Endothelial cell of umbilical vein (primary cell): Measurements from ENCODE around the gene SNPH. TPM values are rescaled to one million over a fixed set of nuclear protein-coding genes. Genes with fewer than 3 reads are reported as not detected.

Experiments used
- BruUV-seq: library from RNA; stranded (reverse); fragments of 400-500 nt; replicated peaks from 2 replicates; lab custom pipeline; 2021; lab: Mats Ljungman, UMichigan
- CTCF ChIA-PET: fragments of 300-600, 350-600 bp; sonication (Branson Sonifier 250); formaldehyde crosslinking; loops from one replicate; lab custom pipeline; 2021; ENCODE audit warnings: antibody characterized with exemption, inconsistent platforms; lab: Charles Lee
- POLR2A ChIA-PET: fragments of 300-600, 350-600 bp; sonication (Branson Sonifier 250); formaldehyde crosslinking; loops from one replicate; lab custom pipeline; 2021; ENCODE audit warnings: antibody characterized with exemption, inconsistent platforms; lab: Charles Lee
- DNase-seq: peaks from one replicate; pipeline ENCODE4 v3.0.0-alpha.2; 2011; ENCODE audit warnings: low read depth, low spot score
- FAIRE-seq: peaks from 2 replicates; lab custom pipeline; 2011; peaks lifted over from hg19 to GRCh38; lab: Jason Lieb, UNC
- H2AFZ ChIP-seq: 2 replicates; pipeline ENCODE4 v1.6.0; 2012; ENCODE audit warnings: low read depth, low read length, control low read depth, inconsistent platforms
- H3K27ac ChIP-seq: 2 replicates; pipeline ENCODE4 v1.5.1; 2011; ENCODE audit warnings: low read depth, mild to moderate bottlenecking, control low read depth, low read length, moderate library complexity; ENCODE audit not compliant: insufficient read depth
- H3K27me3 ChIP-seq, 2 experiments: 2 replicates each; pipeline versions ENCODE4 v1.6.0 to v1.6.1; 2011; ENCODE audit warnings: low read length in 2 of 2, mixed read lengths in 1 of 2; ENCODE audit not compliant: control insufficient read depth in 2 of 2, insufficient read depth in 2 of 2
- H3K36me3 ChIP-seq, 2 experiments: 2 replicates in 1 of 2; 3 replicates in 1 of 2; pipeline ENCODE4 v1.5.1; 2011; ENCODE audit warnings: low read length in 2 of 2, mild to moderate bottlenecking in 1 of 2, moderate library complexity in 1 of 2; ENCODE audit not compliant: control insufficient read depth in 2 of 2, insufficient read depth in 2 of 2; ENCODE audit errors: extremely low read depth in 1 of 2
- H3K4me1 ChIP-seq: 3 replicates; pipeline ENCODE4 v1.5.1; 2011; ENCODE audit warnings: mild to moderate bottlenecking, low read length; ENCODE audit not compliant: control insufficient read depth, insufficient read depth; ENCODE audit errors: extremely low read depth
- H3K4me2 ChIP-seq: 2 replicates; pipeline ENCODE4 v1.6.1; 2011; ENCODE audit warnings: low read length, control low read depth, mixed read lengths; ENCODE audit not compliant: insufficient read depth
- H3K4me3 ChIP-seq, 3 experiments: fragments of 200-600 bp in 1 of 3; sonication (generic), shearing (Covaris generic) in 1 of 3; replicated peaks in 1 of 3; 2 replicates each; pipeline ENCODE4 v1.5.1; 2011 to 2016; ENCODE audit warnings: control low read depth in 3 of 3, low read length in 3 of 3, mild to moderate bottlenecking in 2 of 3, inconsistent platforms in 1 of 3, low read depth in 1 of 3, moderate library complexity in 1 of 3; ENCODE audit not compliant: insufficient read depth in 1 of 3
- H3K79me2 ChIP-seq: 2 replicates; pipeline ENCODE4 v1.6.0; 2012; ENCODE audit warnings: low read length, inconsistent platforms; ENCODE audit not compliant: control insufficient read depth, insufficient read depth
- H3K9ac ChIP-seq: replicated peaks from 2 replicates; pipeline ENCODE3; 2011; ENCODE audit warnings: low read length, control low read depth; ENCODE audit not compliant: insufficient read depth; ENCODE audit errors: extremely low read depth
- H3K9me1 ChIP-seq: replicated peaks from 3 replicates; pipeline ENCODE4 v1.6.0; 2011; ENCODE audit warnings: mild to moderate bottlenecking, low read length; ENCODE audit not compliant: control insufficient read depth, insufficient read depth; ENCODE audit errors: extremely low read depth
- H3K9me3 ChIP-seq: replicated peaks from 2 replicates; pipeline ENCODE4 v1.5.1; 2012; ENCODE audit warnings: low read length, inconsistent platforms; ENCODE audit not compliant: control insufficient read depth, insufficient read depth
- H4K20me1 ChIP-seq: replicated peaks from 2 replicates; pipeline ENCODE3; 2011; ENCODE audit warnings: mild to moderate bottlenecking, low read length; ENCODE audit not compliant: control insufficient read depth, insufficient read depth; ENCODE audit errors: extremely low read depth
- EZH2 ChIP-seq: IDR thresholded peaks from 2 replicates; pipeline ENCODE4 v1.6.1; 2012; ENCODE audit warnings: borderline replicate concordance, low read depth, mild to moderate bottlenecking, moderate library complexity, low read length, inconsistent platforms; ENCODE audit not compliant: severe bottlenecking
- FOS ChIP-seq: IDR thresholded peaks from 2 replicates; pipeline ENCODE4 v1.6.1; 2011; ENCODE audit warnings: mild to moderate bottlenecking, low read length, moderate library complexity, borderline replicate concordance; ENCODE audit not compliant: insufficient read depth
- GATA2 ChIP-seq: IDR thresholded peaks from 2 replicates; pipeline ENCODE4 v1.7.0; 2011; ENCODE audit warnings: low read depth, mild to moderate bottlenecking, moderate library complexity, mixed read lengths, low read length; ENCODE audit not compliant: insufficient read length, insufficient read depth
- JUN ChIP-seq: IDR thresholded peaks from 2 replicates; pipeline ENCODE4 v1.6.1; 2011; ENCODE audit warnings: borderline replicate concordance, low read depth; ENCODE audit not compliant: insufficient read length, insufficient read depth
- MYC ChIP-seq: IDR thresholded peaks from one replicate; pipeline ENCODE4 v1.6.1; 2011; ENCODE audit warnings: mild to moderate bottlenecking, low read depth, low read length
- POLR2A ChIP-seq: IDR thresholded peaks from 2 replicates; pipeline ENCODE4 v1.6.1; 2012; ENCODE audit warnings: low read depth, mild to moderate bottlenecking, control low read depth, low read length
- POLR2AphosphoS5 ChIP-seq: IDR thresholded peaks from 2 replicates; pipeline ENCODE4 v1.6.1; 2012; ENCODE audit warnings: low read depth, mild to moderate bottlenecking, control low read depth, low read length, moderate library complexity; ENCODE audit not compliant: insufficient read depth
- dilution Hi-C: fragments of 300-500 bp; cut with MboI; formaldehyde crosslinking; loops from one replicate; pipeline ENCODE4 v1.15.0; 2019; ENCODE audit warnings: low sequenced_read_pairs; ENCODE audit not compliant: extremely low pct_ligation_motif_present
- intact Hi-C: fragments of 100-400 bp; cut with micrococcal nuclease; formaldehyde crosslinking; loops from one replicate; pipeline ENCODE4 v1.10.0; 2022
- polyA plus RNA-seq, 4 experiments: library from polyadenylated mRNA; depleted of rRNA in 3 of 4; stranded (reverse) in 3 of 4; unstranded in 1 of 4; fragments of >200 nt; gene quantifications; 2 replicates each; pipeline versions ENCODE4 v1.2.1 to v1.2.3, GENCODE V29; 2011 to 2012; ENCODE audit warnings: missing spikeins in 1 of 4
- total RNA-seq: library from RNA; stranded (reverse); gene quantifications from 2 replicates; pipeline ENCODE4 v1.2.3, GENCODE V29; 2021
- TF ChIP-seq, protein P1 (sequence below): IDR thresholded peaks from 2 replicates; pipeline ENCODE4 v1.6.1; 2011; ENCODE audit not compliant: insufficient read depth, insufficient read length
- TF ChIP-seq, protein P2 (sequence below), 2 donors: IDR thresholded peaks; 1 replicate in 1 of 2; 2 replicates in 1 of 2; pipeline ENCODE4 v1.5.1; 2011; ENCODE audit warnings: low read length in 2 of 2, mild to moderate bottlenecking in 2 of 2, moderate library complexity in 2 of 2, control low read depth in 1 of 2, inconsistent platforms in 1 of 2, low read depth in 1 of 2; ENCODE audit not compliant: insufficient read depth in 1 of 2; ENCODE audit errors: extremely low read depth in 1 of 2

SNPH gene
- total and polyA plus RNA-seq, 2 donors (not counting 3 experiments of a cell fraction or from before 2014, with no cell fraction given), result 2.3 to 5.5 TPM

DNA sequence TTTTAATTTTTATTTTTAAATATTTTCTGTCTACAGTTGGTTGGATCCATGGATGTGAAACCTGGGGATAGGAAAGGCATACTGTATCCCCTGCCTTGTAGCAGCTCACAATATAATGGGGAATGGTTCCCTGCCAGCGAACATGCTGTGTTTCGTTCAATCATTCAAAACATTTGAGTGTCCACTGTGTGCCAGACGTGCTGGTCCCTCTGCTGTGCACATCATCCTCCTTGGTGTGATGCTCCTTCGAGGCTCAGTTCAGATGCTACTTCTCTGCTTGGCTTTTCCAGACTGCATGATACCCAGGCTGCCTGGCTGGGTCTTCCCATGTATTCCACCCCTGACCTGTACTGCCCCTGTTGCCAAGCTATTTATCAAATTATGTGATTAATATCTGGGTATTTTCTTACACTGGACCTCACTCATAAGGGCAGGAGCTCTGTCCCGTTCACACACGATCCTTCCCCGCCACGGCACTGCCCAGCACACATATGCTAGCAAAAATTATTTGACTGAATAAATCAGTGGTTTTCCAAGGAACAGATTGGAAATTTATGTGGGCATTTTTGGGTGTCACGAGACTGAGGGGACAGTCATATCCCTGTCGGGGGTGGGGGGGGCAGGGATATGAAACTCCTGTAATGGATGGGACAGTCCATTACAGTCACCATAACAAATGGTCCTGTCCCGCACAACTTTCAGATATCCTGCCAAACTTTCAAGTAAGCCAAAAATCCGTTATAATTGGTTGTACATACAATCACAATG lies 57.9 kb downstream of the SNPH start:
- Histone ChIP-seq H3K4me3 (peak overlapping the region in 1 of 3 experiments; percentile 39), H2AFZ (no peak overlapping the region), H3K4me1 (peaks cover 64% of the 10 kb centered on the region), H3K9ac (peak overlapping the region; percentile 99), H3K9me1 (no peaks in the 10 kb centered on the region), H3K4me2 (peak overlapping the region; percentile 68), H3K9me3 (no peaks in the 10 kb centered on the region), H4K20me1 (no peaks in the 10 kb centered on the region), H3K36me3 (no peaks in the 10 kb centered on the region), H3K27me3 (no peaks in the 10 kb centered on the region), H3K27ac (peak overlapping the region; percentile 99), H3K79me2 (peaks cover 16% of the 10 kb centered on the region)
- ChIA-PET CTCF (interaction anchor here (0.9 to 2.4 kb wide), 7 partner anchors 50 to 114 kb away, joined by 3 to 12 read pairs (median 3); no protein-coding TSS in a partner anchor), POLR2A (interaction anchor here (0.5 to 2.5 kb wide), 4 partner anchors 8 to 58 kb away, joined by 3 to 16 read pairs (median 4); no protein-coding TSS in a partner anchor)
- intact Hi-C loops (loop anchor here (1.0 to 5.0 kb wide), 5 partner anchors 11 to 487 kb away; partner anchors contain the start of gene RAD21L1), dilution Hi-C loops (loop anchor here (25.0 kb wide), 1 partner anchor 113 kb away; no protein-coding TSS in a partner anchor)
- FAIRE-seq (no peak), DNase-seq (peak; percentile 40)
- TF ChIP-seq POLR2A, result no peak
- TF ChIP-seq JUN, result no peak
- no peak for TF ChIP-seq GATA2
- BruUV-seq, result no TSS peak

DNA sequence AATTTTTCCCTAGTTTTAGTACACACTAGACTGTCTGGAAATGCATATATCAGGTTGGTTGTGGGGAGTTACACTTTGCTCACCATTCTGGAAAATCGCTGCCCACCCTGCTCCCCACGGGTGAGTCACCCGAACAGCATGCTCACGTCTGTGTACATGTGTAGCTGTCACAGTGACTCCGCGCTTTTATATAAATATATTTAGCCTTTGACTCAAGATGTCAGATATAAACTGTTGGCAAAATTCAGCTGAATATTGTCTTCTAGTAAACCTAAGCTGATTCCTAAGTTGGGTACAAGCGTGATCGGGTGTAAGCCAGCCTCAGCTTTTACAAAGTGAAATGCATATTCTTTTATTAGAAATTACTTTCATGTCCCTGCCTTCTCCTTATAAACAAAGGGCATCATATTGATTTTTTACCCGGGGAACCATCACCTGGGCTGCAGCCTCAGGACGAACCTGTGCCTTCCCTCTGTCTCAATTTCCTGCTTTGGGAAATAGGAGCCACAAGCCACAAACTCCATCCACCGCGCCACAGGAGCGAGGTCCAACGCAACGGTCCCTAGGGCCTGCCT lies 58.6 kb downstream of the SNPH start:
- Histone ChIP-seq H2AFZ (no peak overlapping the region), H3K9me3 (no peaks in the 10 kb centered on the region), H3K4me1 (peaks cover 71% of the 10 kb centered on the region), H3K9me1 (no peaks in the 10 kb centered on the region), H3K27ac (peak overlapping the region; percentile 99), H3K79me2 (peaks cover 17% of the 10 kb centered on the region), H3K36me3 (no peaks in the 10 kb centered on the region), H4K20me1 (no peaks in the 10 kb centered on the region), H3K4me2 (peak overlapping the region; percentile 68), H3K27me3 (no peaks in the 10 kb centered on the region), H3K4me3 (peak overlapping the region in 2 of 3 experiments; percentile 39 to 67), H3K9ac (peak overlapping the region; percentile 99)
- peak; percentile 81 for DNase-seq
- POLR2A ChIA-PET, result interaction anchor here (1.2 to 2.5 kb wide), 3 partner anchors 12 to 63 kb away, joined by 3 to 16 read pairs (median 4); no protein-coding TSS in a partner anchor
- CTCF ChIA-PET, result interaction anchor here (0.9 to 2.4 kb wide), 6 partner anchors 44 to 113 kb away, joined by 3 to 12 read pairs (median 4); no protein-coding TSS in a partner anchor
- dilution Hi-C loops (loop anchor here (25.0 kb wide), 1 partner anchor 113 kb away; no protein-coding TSS in a partner anchor), intact Hi-C loops (loop anchor here (1.0 to 5.0 kb wide), 6 partner anchors 13 to 167 kb away; partner anchors contain the start of genes RAD21L1 and SIRPB2)
- TF ChIP-seq GATA2, result no peak
- no peak for TF ChIP-seq EZH2
- TF ChIP-seq, protein P1, sequence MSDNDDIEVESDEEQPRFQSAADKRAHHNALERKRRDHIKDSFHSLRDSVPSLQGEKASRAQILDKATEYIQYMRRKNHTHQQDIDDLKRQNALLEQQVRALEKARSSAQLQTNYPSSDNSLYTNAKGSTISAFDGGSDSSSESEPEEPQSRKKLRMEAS, result no peak
- TF ChIP-seq FOS, result peak; percentile 86
- TF ChIP-seq POLR2A, result peak; percentile 48
- TF ChIP-seq MYC, result no peak
- TF ChIP-seq, protein P2, sequence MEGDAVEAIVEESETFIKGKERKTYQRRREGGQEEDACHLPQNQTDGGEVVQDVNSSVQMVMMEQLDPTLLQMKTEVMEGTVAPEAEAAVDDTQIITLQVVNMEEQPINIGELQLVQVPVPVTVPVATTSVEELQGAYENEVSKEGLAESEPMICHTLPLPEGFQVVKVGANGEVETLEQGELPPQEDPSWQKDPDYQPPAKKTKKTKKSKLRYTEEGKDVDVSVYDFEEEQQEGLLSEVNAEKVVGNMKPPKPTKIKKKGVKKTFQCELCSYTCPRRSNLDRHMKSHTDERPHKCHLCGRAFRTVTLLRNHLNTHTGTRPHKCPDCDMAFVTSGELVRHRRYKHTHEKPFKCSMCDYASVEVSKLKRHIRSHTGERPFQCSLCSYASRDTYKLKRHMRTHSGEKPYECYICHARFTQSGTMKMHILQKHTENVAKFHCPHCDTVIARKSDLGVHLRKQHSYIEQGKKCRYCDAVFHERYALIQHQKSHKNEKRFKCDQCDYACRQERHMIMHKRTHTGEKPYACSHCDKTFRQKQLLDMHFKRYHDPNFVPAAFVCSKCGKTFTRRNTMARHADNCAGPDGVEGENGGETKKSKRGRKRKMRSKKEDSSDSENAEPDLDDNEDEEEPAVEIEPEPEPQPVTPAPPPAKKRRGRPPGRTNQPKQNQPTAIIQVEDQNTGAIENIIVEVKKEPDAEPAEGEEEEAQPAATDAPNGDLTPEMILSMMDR (IDR thresholded peaks at IDR 0.05; ENCODE audit: extremely low read depth in 1 of 2, insufficient read depth in 1 of 2, low read depth in 1 of 2, low read length in 2 of 2), result no peak
- TF ChIP-seq JUN, result peak; percentile 62
- no peak for TF ChIP-seq POLR2AphosphoS5
- FAIRE-seq, result no peak
- BruUV-seq, result no TSS peak
